Adipocyte (in vitro differentiated cells): ENCODE results near the gene CXCR3.
"Not testable (repeated sequence)": the region's sequence is repeated elsewhere in the genome, so short reads cannot be mapped to it uniquely, and the experiment has no call there.

Experiments
- DNase-seq: peaks from one replicate; pipeline ENCODE4 v3.0.0-alpha.2; 2015; ENCODE audit warnings: low read depth
- H3K27me3 ChIP-seq: replicated peaks from 2 replicates; pipeline ENCODE4 v1.7.0; 2013; ENCODE audit warnings: mild to moderate bottlenecking, low read length, moderate library complexity; ENCODE audit not compliant: control insufficient read depth, insufficient read depth
- H3K36me3 ChIP-seq: 2 replicates; pipeline ENCODE4 v1.7.0; 2013; ENCODE audit warnings: low read length, mild to moderate bottlenecking, moderate library complexity; ENCODE audit not compliant: control insufficient read depth, insufficient read depth, severe bottlenecking
- H3K4me1 ChIP-seq: 2 replicates; pipeline ENCODE4 v1.7.0; 2013; ENCODE audit warnings: mild to moderate bottlenecking, low read length, moderate library complexity; ENCODE audit not compliant: control insufficient read depth, insufficient read depth
- H3K4me3 ChIP-seq: 2 replicates; pipeline ENCODE4 v1.7.0; 2013; ENCODE audit warnings: mild to moderate bottlenecking, low read length, moderate library complexity
- H3K9ac ChIP-seq: 2 replicates; pipeline ENCODE4 v1.7.0; 2013; ENCODE audit warnings: mild to moderate bottlenecking, low read length, moderate library complexity
- H3K9me3 ChIP-seq: 2 replicates; pipeline ENCODE4 v1.7.0; 2013; ENCODE audit warnings: mild to moderate bottlenecking, low read length, moderate library complexity; ENCODE audit not compliant: control insufficient read depth

CXCR3 gene

GRCh38 chrX:71659959-71660358, 41.6 kb upstream of the CXCR3 start:
- no peak overlapping the region for H3K4me3 ChIP-seq
- peaks cover 3% of the 10 kb centered on the region for H3K9me3 ChIP-seq
- H3K9ac ChIP-seq = no peak overlapping the region
- DNase-seq = no peak
- H3K27me3 ChIP-seq = peaks cover 10% of the 10 kb centered on the region
- no peaks in the 10 kb centered on the region for H3K4me1 ChIP-seq
- no peaks in the 10 kb centered on the region for H3K36me3 ChIP-seq

- peaks cover 3% of the 10 kb centered on the region for H3K9me3 ChIP-seq
- no peak overlapping the region for H3K4me3 ChIP-seq
- peaks cover 10% of the 10 kb centered on the region for H3K27me3 ChIP-seq
- no peaks in the 10 kb centered on the region for H3K36me3 ChIP-seq
- no peaks in the 10 kb centered on the region for H3K4me1 ChIP-seq
- DNase-seq = no peak
- no peak overlapping the region for H3K9ac ChIP-seq
Measured at GRCh38 chrX:71659342-71659741, 41.0 kb upstream of the CXCR3 start.

- Histone ChIP-seq H3K4me3 (no peak overlapping the region), H3K36me3 (no peaks in the 10 kb centered on the region), H3K9ac (no peak overlapping the region), H3K4me1 (no peaks in the 10 kb centered on the region), H3K9me3 (peaks cover 3% of the 10 kb centered on the region), H3K27me3 (peaks cover 6% of the 10 kb centered on the region)
- no peak for DNase-seq
Measured at GRCh38 chrX:71657267-71657666, 39.0 kb upstream of the CXCR3 start.

- Histone ChIP-seq H3K4me1 (no peaks in the 10 kb centered on the region), H3K9me3 (peaks cover 3% of the 10 kb centered on the region), H3K9ac (no peak overlapping the region), H3K4me3 (no peak overlapping the region), H3K27me3 (peaks cover 8% of the 10 kb centered on the region), H3K36me3 (no peaks in the 10 kb centered on the region)
- no peak for DNase-seq
Measured at GRCh38 chrX:71653344-71653743, 35.0 kb upstream of the CXCR3 start.

- no peak overlapping the region for H3K9ac ChIP-seq
- DNase-seq = peak; percentile 72
- H3K4me1 ChIP-seq = no peaks in the 10 kb centered on the region
- H3K36me3 ChIP-seq = no peaks in the 10 kb centered on the region
- peaks cover 8% of the 10 kb centered on the region for H3K27me3 ChIP-seq
- H3K4me3 ChIP-seq = no peak overlapping the region
- peaks cover 3% of the 10 kb centered on the region for H3K9me3 ChIP-seq
Measured at GRCh38 chrX:71652405-71652804, 34.1 kb upstream of the CXCR3 start.

GRCh38 chrX:71650333-71650969, 32.1 kb upstream of the CXCR3 start:
- Histone ChIP-seq H3K4me3 (no peak overlapping the region), H3K27me3 (peaks cover 8% of the 10 kb centered on the region), H3K4me1 (no peaks in the 10 kb centered on the region), H3K9me3 (no peaks in the 10 kb centered on the region), H3K9ac (no peak overlapping the region), H3K36me3 (no peaks in the 10 kb centered on the region)
- no peak for DNase-seq

- H3K9ac ChIP-seq, H3K4me1 ChIP-seq, DNase-seq, H3K4me3 ChIP-seq, H3K9me3 ChIP-seq, H3K36me3 ChIP-seq, H3K27me3 ChIP-seq: not testable (repeated sequence)
Measured at GRCh38 chrX:71644406-71644805, 26.1 kb upstream of the CXCR3 start.

- Histone ChIP-seq H3K9me3 (no peaks in the 10 kb centered on the region), H3K27me3 (no peaks in the 10 kb centered on the region), H3K4me3 (no peak overlapping the region), H3K36me3 (no peaks in the 10 kb centered on the region), H3K9ac (no peak overlapping the region), H3K4me1 (no peaks in the 10 kb centered on the region)
- DNase-seq = no peak
Measured at GRCh38 chrX:71640002-71640401, 21.7 kb upstream of the CXCR3 start.

GRCh38 chrX:71638409-71638808, 20.1 kb upstream of the CXCR3 start:
- no peaks in the 10 kb centered on the region for H3K4me1 ChIP-seq
- no peak for DNase-seq
- H3K36me3 ChIP-seq = no peaks in the 10 kb centered on the region
- peaks cover 2% of the 10 kb centered on the region for H3K27me3 ChIP-seq
- no peak overlapping the region for H3K9ac ChIP-seq
- no peaks in the 10 kb centered on the region for H3K9me3 ChIP-seq
- no peak overlapping the region for H3K4me3 ChIP-seq

GRCh38 chrX:71637848-71638247, 19.5 kb upstream of the CXCR3 start:
- H3K4me3 ChIP-seq = peak overlapping the region; percentile 26
- no peaks in the 10 kb centered on the region for H3K4me1 ChIP-seq
- no peak overlapping the region for H3K9ac ChIP-seq
- H3K36me3 ChIP-seq = no peaks in the 10 kb centered on the region
- peaks cover 2% of the 10 kb centered on the region for H3K27me3 ChIP-seq
- no peaks in the 10 kb centered on the region for H3K9me3 ChIP-seq
- peak; percentile 45 for DNase-seq

GRCh38 chrX:71637253-71637618, 18.9 kb upstream of the CXCR3 start:
- H3K4me3 ChIP-seq = no peak overlapping the region
- H3K9ac ChIP-seq = no peak overlapping the region
- peaks cover 2% of the 10 kb centered on the region for H3K27me3 ChIP-seq
- H3K36me3 ChIP-seq = no peaks in the 10 kb centered on the region
- peak; percentile 2 for DNase-seq
- H3K4me1 ChIP-seq = no peaks in the 10 kb centered on the region
- H3K9me3 ChIP-seq = peaks cover under 1% of the 10 kb centered on the region
